Measurements from ENCODE around the gene MS4A4A.

MS4A4A gene

GRCh38 chr11:60303661-60304060 lies 23.2 kb downstream of the MS4A4A start:
- no peak for DNase-seq

- no peak for DNase-seq
These were observed 25.6 kb downstream of the MS4A4A start for GRCh38 chr11:60305906-60306619.

GRCh38 chr11:60307507-60308195 lies 27.2 kb downstream of the MS4A4A start:
- DNase-seq: no peak

- peak; percentile 40 for DNase-seq
These were observed 30.0 kb downstream of the MS4A4A start for GRCh38 chr11:60310407-60310998.

GRCh38 chr11:60314635-60315321 lies 34.3 kb downstream of the MS4A4A start:
- DNase-seq: no peak

GRCh38 chr11:60315871-60316270 lies 35.4 kb downstream of the MS4A4A start:
- no peak for DNase-seq

GRCh38 chr11:60316317-60316716 lies 35.9 kb downstream of the MS4A4A start:
- DNase-seq: no peak

GRCh38 chr11:60318726-60319125 lies 38.3 kb downstream of the MS4A4A start:
- DNase-seq: no peak

GRCh38 chr11:60321051-60321450 lies 40.6 kb downstream of the MS4A4A start:
- no peak for DNase-seq

GRCh38 chr11:60326955-60327354 lies 46.5 kb downstream of the MS4A4A start, which contains the start of gene MS4A6E:
TSS of gene MS4A6E (plus strand) at chr11:60327255. CDS start at chr11:60334896, 7,641 bp downstream.
- DNase-seq: no peak

GRCh38 chr11:60328460-60328859 lies 48.0 kb downstream of the MS4A4A start:
- DNase-seq: no peak

- DNase-seq: no peak
These were observed 52.4 kb downstream of the MS4A4A start for GRCh38 chr11:60332846-60333245.

- DNase-seq: peak; percentile 52
These were observed 53.6 kb downstream of the MS4A4A start for GRCh38 chr11:60334005-60334620.

- no peak for DNase-seq
These were observed 56.4 kb downstream of the MS4A4A start for GRCh38 chr11:60336767-60337391.

- no peak for DNase-seq
These were observed 57.6 kb downstream of the MS4A4A start for GRCh38 chr11:60338053-60338452.

- DNase-seq: no peak
These were observed 58.9 kb downstream of the MS4A4A start for GRCh38 chr11:60339356-60339755.

- DNase-seq: peak; percentile 14
These were observed 62.7 kb downstream of the MS4A4A start for GRCh38 chr11:60343094-60343704.

- DNase-seq: no peak
These were observed 63.7 kb downstream of the MS4A4A start for GRCh38 chr11:60344146-60344545.

GRCh38 chr11:60345489-60345888 lies 65.0 kb downstream of the MS4A4A start:
- DNase-seq: peak; percentile 43

GRCh38 chr11:60347084-60347797 lies 66.8 kb downstream of the MS4A4A start:
- DNase-seq: no peak

- no peak for DNase-seq
These were observed 67.7 kb downstream of the MS4A4A start for GRCh38 chr11:60348116-60348515.

All from RPMI8226 (cell line).